Measurements from ENCODE around the gene LYRM4.

LYRM4 gene

DNA sequence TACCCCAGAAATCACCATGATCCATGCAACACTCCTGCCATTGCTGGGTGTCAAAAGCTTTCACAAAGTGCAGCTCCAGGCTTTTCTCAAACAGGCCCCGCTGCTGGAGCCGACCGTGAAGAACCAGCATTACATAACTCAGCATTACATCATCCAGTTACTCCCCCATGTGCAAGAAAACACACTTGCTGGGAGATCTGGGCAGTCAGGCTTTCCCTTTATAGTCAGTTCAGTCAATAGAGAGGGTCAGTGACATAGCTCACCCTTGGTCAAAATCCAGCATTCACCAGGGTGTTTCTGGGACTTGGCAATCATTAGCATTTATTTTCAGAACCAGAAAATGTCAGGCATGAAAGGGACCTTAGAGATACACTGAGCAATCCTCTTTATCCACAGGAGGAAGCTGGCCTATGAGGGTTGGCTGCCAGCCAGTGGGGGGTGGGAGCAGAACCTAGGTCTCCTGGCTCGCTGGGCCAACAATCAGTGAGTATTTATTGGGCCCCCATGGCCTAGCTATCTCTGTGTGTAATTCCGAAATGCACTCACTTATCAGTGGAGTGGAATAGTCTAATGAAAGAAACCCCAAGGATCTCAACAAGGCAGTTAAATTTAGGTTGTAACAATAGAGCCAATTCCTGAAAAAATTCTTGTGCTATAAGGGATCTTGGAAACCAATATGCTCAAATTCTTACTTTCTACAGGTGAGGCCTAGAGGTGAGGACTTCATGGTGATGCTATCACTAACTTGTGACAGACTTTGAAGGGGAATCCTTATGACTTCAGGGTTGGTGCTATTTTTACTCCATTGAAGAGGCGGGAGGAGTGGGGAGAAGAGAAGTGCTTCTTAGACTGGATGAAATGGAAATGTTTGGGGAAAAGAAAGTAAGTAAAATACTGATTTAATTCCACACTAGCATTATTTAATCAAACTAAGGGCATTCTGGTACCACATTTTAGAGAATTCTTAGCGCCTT lies 54.6 kb downstream of the LYRM4 start:
- DNase-seq (ENCODE audit: low read depth in 1 of 2, low spot score in 1 of 2), result peak in 1 of 2 experiments; percentile 46
- no peak for TF ChIP-seq JUND (IDR thresholded peaks at IDR 0.05; ENCODE audit: low read depth)
- in situ Hi-C loops (cut with HindIII; ENCODE audit: low pct_unique_long_range_greater_than_20kb, low sequenced_read_pairs), result no loop called here

DNA sequence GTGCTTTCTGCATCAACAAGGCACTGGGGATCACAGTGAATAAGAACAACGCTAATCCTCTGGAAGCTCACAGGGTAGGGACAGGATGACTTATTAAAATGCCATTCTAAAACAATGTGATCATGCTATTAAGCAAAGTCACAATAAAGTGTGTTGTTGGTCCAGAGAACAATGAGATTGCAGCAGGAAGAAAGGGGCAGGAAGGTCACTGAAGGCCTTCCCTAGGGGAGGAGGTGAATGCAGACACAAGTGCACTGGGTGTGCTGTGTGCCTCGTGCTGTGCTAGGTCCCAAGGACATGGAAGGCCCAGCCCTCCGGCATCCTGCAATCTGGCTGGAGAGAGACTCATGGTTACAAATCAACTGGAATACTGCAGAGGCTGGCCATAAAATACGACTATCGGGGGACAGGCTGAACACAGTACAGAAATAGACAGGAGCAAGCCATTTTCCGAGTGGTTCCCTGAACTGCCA lies 55.7 kb downstream of the LYRM4 start:
- no peak for TF ChIP-seq JUND (IDR thresholded peaks at IDR 0.05; ENCODE audit: low read depth)
- no peak for DNase-seq (ENCODE audit: low read depth in 1 of 2, low spot score in 1 of 2)
- in situ Hi-C loops (cut with HindIII; ENCODE audit: low pct_unique_long_range_greater_than_20kb, low sequenced_read_pairs), result no loop called here

DNA sequence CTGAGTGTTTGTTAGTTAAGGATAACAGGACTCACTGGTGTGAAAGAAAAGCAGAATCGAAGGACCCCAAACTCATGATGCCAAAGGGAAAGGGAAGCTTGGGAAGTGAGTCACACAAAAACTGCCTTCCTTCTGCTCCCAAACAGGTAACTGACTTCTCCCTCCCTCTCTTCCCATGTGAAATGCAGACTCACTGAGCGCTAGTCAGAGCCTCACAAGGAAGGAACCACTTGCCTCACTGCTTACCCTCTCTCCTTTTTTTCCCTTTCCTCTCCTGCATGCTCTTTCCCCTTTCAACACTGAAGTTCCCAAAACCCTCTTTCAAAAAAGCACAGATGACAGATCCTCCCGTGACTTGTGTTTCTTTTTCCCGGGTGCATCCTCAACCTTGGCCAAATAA lies 56.4 kb downstream of the LYRM4 start:
- TF ChIP-seq JUND (IDR thresholded peaks at IDR 0.05; ENCODE audit: low read depth), result no peak
- in situ Hi-C loops (cut with HindIII; ENCODE audit: low pct_unique_long_range_greater_than_20kb, low sequenced_read_pairs), result no loop called here
- DNase-seq (ENCODE audit: low read depth in 1 of 2, low spot score in 1 of 2), result no peak

DNA sequence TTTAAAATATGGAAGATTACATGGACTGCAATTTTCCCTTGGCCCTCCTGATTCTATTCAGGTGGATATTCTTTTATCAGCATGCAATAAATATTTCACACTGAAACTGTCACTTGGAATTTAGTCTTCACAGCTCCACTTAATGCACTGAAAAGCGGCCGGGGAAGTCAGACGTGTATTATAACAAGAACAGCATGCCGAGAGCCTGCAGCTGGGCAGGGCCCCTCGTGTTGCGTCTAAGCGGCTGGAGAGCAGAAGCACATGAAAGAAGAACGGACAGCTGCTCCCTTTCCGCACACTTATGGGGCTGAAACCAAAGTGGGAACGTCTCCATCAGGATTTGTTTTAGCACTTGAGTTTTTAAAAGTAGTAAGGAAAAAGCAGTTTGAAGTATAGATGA lies 57.2 kb downstream of the LYRM4 start:
- in situ Hi-C loops (cut with HindIII; ENCODE audit: low pct_unique_long_range_greater_than_20kb, low sequenced_read_pairs), result no loop called here
- no peak for DNase-seq (ENCODE audit: low read depth in 1 of 2, low spot score in 1 of 2)
- TF ChIP-seq JUND (IDR thresholded peaks at IDR 0.05; ENCODE audit: low read depth), result no peak

DNA sequence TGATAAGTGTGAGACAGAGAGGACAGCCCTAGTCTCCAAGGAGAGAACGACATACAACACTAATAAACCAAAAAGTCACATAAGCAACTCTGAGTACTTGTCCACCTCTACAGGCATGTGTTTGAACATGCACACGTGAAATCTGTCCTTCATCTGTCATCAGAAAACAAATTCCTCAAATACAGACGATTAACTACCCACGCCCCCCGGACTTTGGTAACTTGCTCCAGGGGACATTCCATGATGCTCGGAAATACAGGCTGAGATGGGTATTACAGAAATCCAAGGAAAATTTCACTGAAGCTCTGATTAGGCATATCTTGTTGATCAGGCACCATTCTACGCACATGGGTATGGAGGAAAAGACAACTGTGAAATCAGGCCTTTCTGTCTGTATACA lies 57.8 kb downstream of the LYRM4 start:
- no peak for DNase-seq (ENCODE audit: low read depth in 1 of 2, low spot score in 1 of 2)
- in situ Hi-C loops (cut with HindIII; ENCODE audit: low pct_unique_long_range_greater_than_20kb, low sequenced_read_pairs), result no loop called here
- TF ChIP-seq JUND (IDR thresholded peaks at IDR 0.05; ENCODE audit: low read depth), result no peak

DNA sequence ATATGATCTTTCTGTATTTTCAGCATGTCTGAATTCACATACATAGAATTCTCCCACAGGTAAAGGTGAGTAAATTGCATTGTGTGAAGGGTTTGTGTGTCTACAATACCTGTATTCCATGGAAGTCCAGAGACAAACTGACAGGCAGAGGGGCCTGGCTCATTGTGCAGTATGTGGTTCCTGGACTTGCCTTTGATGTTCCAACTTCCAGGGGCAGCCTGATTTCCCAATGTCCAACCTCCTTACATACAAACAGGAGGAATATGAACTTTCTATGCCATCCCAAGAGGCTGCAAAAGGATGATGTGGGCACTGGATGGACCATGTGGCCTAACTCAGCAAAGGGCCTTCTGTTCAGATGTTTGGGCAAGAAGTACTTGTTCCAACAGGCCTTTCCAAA lies 58.5 kb downstream of the LYRM4 start:
- no peak for DNase-seq (ENCODE audit: low read depth in 1 of 2, low spot score in 1 of 2)
- in situ Hi-C loops (cut with HindIII; ENCODE audit: low pct_unique_long_range_greater_than_20kb, low sequenced_read_pairs), result no loop called here
- TF ChIP-seq JUND (IDR thresholded peaks at IDR 0.05; ENCODE audit: low read depth), result no peak

DNA sequence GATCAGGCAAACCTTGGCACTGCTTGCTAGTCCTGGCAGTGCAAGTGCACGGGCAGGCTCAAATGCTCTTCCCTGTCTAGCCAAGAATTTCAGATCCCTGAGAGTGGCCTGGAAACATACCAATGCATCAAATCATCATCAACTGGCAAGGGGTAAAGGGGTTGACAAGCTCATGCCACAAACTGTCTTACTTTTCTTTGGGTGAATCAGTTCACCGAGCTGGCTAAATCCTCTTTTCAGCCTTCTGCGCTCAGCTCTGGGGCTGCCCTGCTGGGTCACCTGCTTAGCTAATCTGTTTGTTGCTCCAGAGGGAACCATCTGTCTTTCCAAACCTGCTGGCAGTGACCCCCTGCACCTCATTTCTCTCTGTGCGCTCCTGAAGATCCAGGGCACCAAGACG lies 59.5 kb downstream of the LYRM4 start:
- in situ Hi-C loops (cut with HindIII; ENCODE audit: low pct_unique_long_range_greater_than_20kb, low sequenced_read_pairs), result no loop called here
- TF ChIP-seq JUND (IDR thresholded peaks at IDR 0.05; ENCODE audit: low read depth), result no peak
- DNase-seq (ENCODE audit: low read depth in 1 of 2, low spot score in 1 of 2), result no peak

DNA sequence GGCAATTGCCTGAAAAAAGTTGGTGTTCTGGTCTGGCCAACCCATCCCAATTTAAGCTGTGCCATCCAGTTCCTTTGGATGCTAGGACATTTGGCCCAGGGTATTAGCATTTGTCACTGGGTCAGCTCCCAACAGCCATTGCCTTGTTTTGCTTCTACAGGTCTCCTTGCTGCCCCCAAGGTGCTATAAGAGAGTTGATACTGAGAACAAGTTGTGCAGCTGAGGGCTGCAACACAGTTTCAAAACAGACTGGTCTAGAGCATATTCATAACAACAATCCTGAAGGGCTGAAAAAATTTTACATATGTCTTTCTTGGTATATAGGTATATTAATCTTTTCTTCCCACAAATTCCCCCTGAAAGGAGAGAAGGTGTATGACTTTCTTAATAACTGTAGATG lies 61.0 kb downstream of the LYRM4 start:
- no peak for TF ChIP-seq JUND (IDR thresholded peaks at IDR 0.05; ENCODE audit: low read depth)
- in situ Hi-C loops (cut with HindIII; ENCODE audit: low pct_unique_long_range_greater_than_20kb, low sequenced_read_pairs), result no loop called here
- no peak for DNase-seq (ENCODE audit: low read depth in 1 of 2, low spot score in 1 of 2)

DNA sequence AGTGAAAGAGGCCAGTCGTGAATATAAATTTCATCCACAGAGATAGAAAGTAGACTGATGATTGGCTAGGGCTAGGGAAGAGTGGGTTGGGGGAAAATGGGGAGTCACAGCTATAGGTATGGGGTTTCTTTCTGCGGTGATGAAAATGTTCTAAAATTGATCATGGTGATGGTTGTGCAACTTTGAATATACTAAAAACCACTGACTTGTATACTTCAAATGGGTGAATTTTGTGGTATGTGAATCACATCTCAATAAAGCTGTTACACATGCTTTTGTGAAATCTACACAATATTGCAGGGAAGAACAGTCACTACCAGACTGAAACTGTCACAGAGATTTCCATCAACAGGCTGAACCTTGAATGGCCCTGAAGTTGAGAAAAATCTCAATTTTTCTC lies 61.5 kb downstream of the LYRM4 start:
- no peak for DNase-seq (ENCODE audit: low read depth in 1 of 2, low spot score in 1 of 2)
- in situ Hi-C loops (cut with HindIII; ENCODE audit: low pct_unique_long_range_greater_than_20kb, low sequenced_read_pairs), result no loop called here
- no peak for TF ChIP-seq JUND (IDR thresholded peaks at IDR 0.05; ENCODE audit: low read depth)

DNA sequence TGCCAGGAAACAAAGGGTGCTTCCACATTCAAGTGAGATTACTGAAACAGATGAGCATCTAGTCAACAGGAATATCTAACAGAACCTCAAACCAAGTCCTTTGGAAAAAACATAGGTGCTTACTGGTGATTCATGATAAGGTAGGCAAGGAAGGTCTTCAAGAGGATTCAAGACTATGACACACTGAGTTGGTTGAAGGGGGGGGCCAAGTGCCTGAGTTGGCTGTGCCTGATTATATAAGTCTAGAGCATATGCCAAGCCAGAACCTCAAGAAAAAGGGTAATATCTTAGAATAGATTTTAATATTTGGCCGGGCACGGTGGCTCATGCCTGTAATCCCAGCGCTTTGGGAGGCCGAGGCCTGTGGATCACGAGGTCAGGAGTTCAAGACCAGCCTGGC lies 63.7 kb downstream of the LYRM4 start:
- no peak for TF ChIP-seq JUND (IDR thresholded peaks at IDR 0.05; ENCODE audit: low read depth)
- in situ Hi-C loops (cut with HindIII; ENCODE audit: low pct_unique_long_range_greater_than_20kb, low sequenced_read_pairs), result no loop called here
- no peak for DNase-seq (ENCODE audit: low read depth in 1 of 2, low spot score in 1 of 2)

DNA sequence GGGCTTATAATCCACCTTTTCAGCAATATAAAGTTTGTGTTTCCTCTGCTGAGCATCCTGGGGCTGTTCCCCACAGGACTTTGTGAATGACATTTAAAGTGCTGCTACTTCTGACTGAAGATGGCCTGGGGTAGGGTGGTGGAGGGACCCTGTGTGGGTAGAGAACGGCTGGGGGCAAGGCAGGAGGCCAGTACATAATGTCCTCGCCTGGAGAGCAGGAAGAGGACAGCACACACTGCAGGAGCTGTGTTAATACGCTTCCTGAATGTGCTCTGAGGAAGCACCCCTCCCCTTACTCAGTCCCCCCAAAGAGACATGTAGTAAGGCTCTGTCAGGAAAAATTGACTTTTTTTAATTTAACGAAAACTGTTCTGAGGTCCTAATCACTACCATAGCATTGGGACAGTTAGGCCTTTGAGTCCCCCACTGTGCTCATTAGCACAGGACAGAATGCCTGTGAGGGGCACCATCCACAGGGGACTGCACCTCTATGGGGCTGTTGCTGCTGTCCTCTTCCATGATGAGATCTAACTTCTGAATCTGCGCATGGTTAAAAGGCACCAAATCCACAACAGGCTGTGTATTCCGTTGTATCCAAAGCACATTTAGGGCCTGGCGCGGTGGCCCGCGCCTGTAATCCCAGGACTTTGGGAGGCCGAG lies 68.5 kb downstream of the LYRM4 start:
- TF ChIP-seq JUND (IDR thresholded peaks at IDR 0.05; ENCODE audit: low read depth), result no peak
- in situ Hi-C loops (cut with HindIII; ENCODE audit: low pct_unique_long_range_greater_than_20kb, low sequenced_read_pairs), result no loop called here
- DNase-seq (ENCODE audit: low read depth in 1 of 2, low spot score in 1 of 2), result no peak

DNA sequence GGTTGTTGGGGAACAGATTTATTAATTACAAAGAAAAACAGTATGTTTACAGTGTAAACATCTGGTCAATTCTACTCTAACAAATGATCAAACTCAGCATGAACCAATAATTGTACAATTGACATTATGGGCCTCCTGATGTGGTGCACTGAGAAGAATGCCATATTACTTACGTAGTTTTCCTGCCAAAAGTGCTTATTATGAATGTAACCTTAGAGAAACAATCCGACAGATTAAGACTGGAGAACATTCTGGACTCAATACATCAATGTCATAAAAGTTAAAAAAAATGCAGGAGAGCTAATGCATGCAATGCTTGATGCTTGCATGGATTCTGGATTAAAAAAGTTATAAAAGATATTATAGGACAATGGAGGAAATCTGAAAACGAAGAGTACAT lies 69.0 kb downstream of the LYRM4 start:
- in situ Hi-C loops (cut with HindIII; ENCODE audit: low pct_unique_long_range_greater_than_20kb, low sequenced_read_pairs), result no loop called here
- no peak for TF ChIP-seq JUND (IDR thresholded peaks at IDR 0.05; ENCODE audit: low read depth)
- DNase-seq (ENCODE audit: low read depth in 1 of 2, low spot score in 1 of 2), result no peak

DNA sequence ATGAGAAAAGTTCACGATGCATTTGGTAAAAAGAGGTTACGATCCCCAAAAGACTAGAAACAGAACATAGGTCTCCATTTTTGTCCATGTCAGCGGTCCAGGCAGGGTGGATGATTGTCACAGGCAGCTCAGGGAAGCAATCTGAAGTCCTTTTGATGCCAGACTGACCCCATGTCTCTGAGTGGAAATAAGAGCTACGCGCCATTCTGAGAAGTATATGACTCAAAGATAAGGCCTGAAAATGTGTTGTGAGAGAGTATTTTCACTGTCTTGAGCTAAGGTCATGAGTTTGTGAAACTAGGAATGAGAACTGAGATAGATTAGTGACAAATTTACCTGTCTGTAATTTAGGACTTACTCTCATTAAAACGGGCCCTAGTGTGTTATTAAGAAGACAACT lies 69.5 kb downstream of the LYRM4 start:
- in situ Hi-C loops (cut with HindIII; ENCODE audit: low pct_unique_long_range_greater_than_20kb, low sequenced_read_pairs), result no loop called here
- DNase-seq (ENCODE audit: low read depth in 1 of 2, low spot score in 1 of 2), result no peak
- no peak for TF ChIP-seq JUND (IDR thresholded peaks at IDR 0.05; ENCODE audit: low read depth)
